ENCODE measurements around the gene BPNT1.

DNA sequence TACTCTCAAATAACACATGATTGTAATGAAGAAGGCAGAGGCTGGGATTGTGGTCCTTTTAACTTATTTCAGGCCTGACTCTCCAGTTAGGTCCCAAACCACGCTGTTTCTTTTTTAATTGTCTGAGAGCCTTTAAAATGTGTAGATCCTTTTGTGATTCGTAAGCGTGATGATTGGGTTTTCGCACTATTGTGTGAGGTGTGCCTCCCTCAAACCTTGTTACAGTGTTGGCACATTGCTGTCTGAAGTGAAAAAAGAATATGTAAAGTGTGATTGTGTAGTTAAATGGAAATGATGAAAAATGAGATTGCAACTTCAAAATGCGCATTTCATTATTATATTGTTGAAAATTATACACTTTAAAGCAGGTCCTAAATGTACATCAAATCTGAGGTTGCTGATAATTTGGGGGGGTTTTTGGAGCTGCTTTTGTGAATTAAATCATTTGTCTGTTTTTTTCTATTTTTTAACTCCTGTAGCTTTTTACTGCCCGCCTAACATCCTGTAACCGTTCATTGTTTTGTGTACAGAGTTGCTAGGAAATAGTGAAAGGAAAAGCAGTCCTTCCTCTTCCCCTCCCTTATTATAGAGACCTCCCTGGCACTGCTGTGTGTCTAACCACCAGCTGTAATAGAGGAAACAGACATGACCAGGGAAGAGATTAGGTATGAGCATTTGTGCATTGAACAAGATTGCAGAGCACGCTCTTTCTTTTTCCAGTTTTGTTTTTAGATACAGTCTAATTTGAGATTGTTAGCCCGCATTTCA is 47.6 kb upstream of the BPNT1 start:
- TF ChIP-seq CTCF (IDR thresholded peaks at IDR 0.05 in 4 of 5, conservative IDR thresholded peaks at IDR 0.05 in 1 of 5) (no peak), POLR2A (IDR thresholded peaks at IDR 0.05) (no peak)

Data from gastrocnemius medialis (tissue), 4 donors.